SK-N-SH (cell line): Measurements from ENCODE around the gene DBP. TPM values are rescaled to one million over a fixed set of nuclear protein-coding genes. Genes with fewer than 3 reads are reported as not detected.

Experiments used
- CTCF ChIA-PET: fragments of 300-600, 350-600 bp; formaldehyde crosslinking; extraction: SDS; loops from one replicate; lab custom pipeline; 2021; lab: Yijun Ruan, JAX
- POLR2A ChIA-PET: fragments of 350-600 bp; sonication (Branson Sonifier 250); formaldehyde crosslinking; extraction: SDS; loops from one replicate; lab custom pipeline; 2020; ENCODE audit warnings: antibody characterized with exemption, inconsistent platforms; lab: Yijun Ruan, JAX
- DNase-seq: peaks from one replicate; pipeline ENCODE4 v3.0.0; 2012
- H2AFZ ChIP-seq: fragments of 200-600 bp; sonication (generic); 2 replicates; pipeline ENCODE4 v1.8.1; 2016; ENCODE audit warnings: antibody characterized with exemption, mild to moderate bottlenecking, low read depth
- H3F3A ChIP-seq: fragments of 200-600 bp; sonication (generic); replicated peaks from 2 replicates; pipeline ENCODE3; 2016; ENCODE audit warnings: antibody characterized with exemption, mild to moderate bottlenecking; ENCODE audit not compliant: insufficient read depth
- H3K27ac ChIP-seq, 2 experiments: fragments of 200-500 bp in 1 of 2; fragments of 200-600 bp in 1 of 2; sonication (Bioruptor generic) in 1 of 2; sonication (generic), shearing (Covaris generic) in 1 of 2; 2 replicates each; pipeline versions ENCODE4 v1.5.1 to v1.6.1; 2014 to 2016; ENCODE audit warnings: low read depth in 2 of 2, inconsistent platforms in 1 of 2, low read length in 1 of 2, mild to moderate bottlenecking in 1 of 2, mixed read lengths in 1 of 2
- H3K27me3 ChIP-seq: fragments of 200-600 bp; sonication (generic), shearing (Covaris generic); 2 replicates; pipeline ENCODE4 v1.6.1; 2016; ENCODE audit warnings: mixed run types; ENCODE audit not compliant: insufficient read depth
- H3K36me3 ChIP-seq, 2 experiments: fragments of 200-500 bp in 1 of 2; fragments of 200-600 bp in 1 of 2; sonication (Bioruptor generic) in 1 of 2; sonication (generic) in 1 of 2; replicated peaks in 1 of 2; 2 replicates each; pipeline versions ENCODE3 to v1.5.1; 2014 to 2016; ENCODE audit warnings: low read length in 1 of 2, mild to moderate bottlenecking in 1 of 2; ENCODE audit not compliant: insufficient read depth in 2 of 2, control insufficient read depth in 1 of 2
- H3K4me1 ChIP-seq, 2 experiments: fragments of 200-500 bp in 1 of 2; fragments of 200-600 bp in 1 of 2; sonication (Bioruptor generic) in 1 of 2; sonication (generic), shearing (Covaris generic) in 1 of 2; 2 replicates each; pipeline versions ENCODE4 v1.5.1 to v1.6.1; 2014 to 2016; ENCODE audit warnings: low read depth in 1 of 2, low read length in 1 of 2, mixed run types in 1 of 2; ENCODE audit not compliant: insufficient read depth in 2 of 2, control insufficient read depth in 1 of 2
- H3K4me2 ChIP-seq: fragments of 200-600 bp; sonication (generic), shearing (Covaris generic); 2 replicates; pipeline ENCODE4 v1.6.1; 2017; ENCODE audit warnings: mixed run types
- H3K4me3 ChIP-seq, 2 experiments: fragments of 200-500 bp in 1 of 2; fragments of 200-600 bp in 1 of 2; sonication (Bioruptor generic) in 1 of 2; sonication (generic), shearing (Covaris generic) in 1 of 2; 2 replicates each; pipeline versions ENCODE4 v1.5.1 to v1.8.1; 2014 to 2016; ENCODE audit warnings: low read depth in 2 of 2, inconsistent platforms in 1 of 2, low read length in 1 of 2, mild to moderate bottlenecking in 1 of 2, mixed read lengths in 1 of 2, moderate library complexity in 1 of 2
- H3K79me2 ChIP-seq: fragments of 200-600 bp; sonication (generic); 2 replicates; pipeline ENCODE4 v1.8.1; 2017; ENCODE audit warnings: mild to moderate bottlenecking; ENCODE audit not compliant: insufficient read depth
- H3K9ac ChIP-seq: fragments of 200-600 bp; sonication (generic); 2 replicates; pipeline ENCODE4 v1.6.1; 2017; ENCODE audit warnings: mixed run types
- H3K9me2 ChIP-seq: fragments of 200-600 bp; sonication (generic); 2 replicates; pipeline ENCODE4 v1.6.1; 2017; ENCODE audit warnings: mixed run types
- H3K9me3 ChIP-seq: fragments of 200-600 bp; sonication (generic); 2 replicates; pipeline ENCODE4 v1.6.1; 2017; ENCODE audit warnings: mixed run types, mild to moderate bottlenecking, moderate library complexity
- H4K20me1 ChIP-seq: fragments of 200-600 bp; sonication (generic); 2 replicates; pipeline ENCODE4 v1.6.1; 2017; ENCODE audit warnings: mild to moderate bottlenecking, mixed run types; ENCODE audit not compliant: insufficient read depth
- CHD2 ChIP-seq: fragments of 150-350 bp; IDR thresholded peaks from 2 replicates; pipeline ENCODE4 v1.6.1; 2018; ENCODE audit warnings: low read length; ENCODE audit not compliant: partially characterized antibody
- EP300 ChIP-seq, 2 experiments: IDR thresholded peaks; 2 replicates each; pipeline versions ENCODE4 v1.4.0 to v1.6.1; 2012; ENCODE audit warnings: borderline replicate concordance in 1 of 2, low read depth in 1 of 2, low read length in 1 of 2
- EZH2phosphoT487 ChIP-seq: fragments of 200-600 bp; sonication (generic); IDR thresholded peaks from 2 replicates; pipeline ENCODE4 v1.6.1; 2017; ENCODE audit warnings: low read depth, mixed run types, mild to moderate bottlenecking, antibody characterized with exemption, moderate library complexity, borderline replicate concordance
- FOXM1 ChIP-seq: IDR thresholded peaks from 2 replicates; pipeline ENCODE4 v1.4.0; 2012; ENCODE audit warnings: low read depth, mild to moderate bottlenecking
- GABPA ChIP-seq: IDR thresholded peaks from 2 replicates; pipeline ENCODE4 v1.4.0; 2012; ENCODE audit warnings: low read depth, mild to moderate bottlenecking
- MXI1 ChIP-seq: IDR thresholded peaks from 2 replicates; pipeline ENCODE4 v1.6.1; 2012; ENCODE audit warnings: mild to moderate bottlenecking, low read depth, low read length, improper control_type of control experiment
- NFIC ChIP-seq: IDR thresholded peaks from 2 replicates; pipeline ENCODE4 v1.4.0; 2012; ENCODE audit warnings: borderline replicate concordance
- PBX3 ChIP-seq: IDR thresholded peaks from 2 replicates; pipeline ENCODE4; 2012
- RAD21 ChIP-seq: IDR thresholded peaks from 2 replicates; pipeline ENCODE4 v1.6.1; 2012; ENCODE audit warnings: mild to moderate bottlenecking, low read length
- RCOR1 ChIP-seq: fragments of 150-350 bp; IDR thresholded peaks from 2 replicates; pipeline ENCODE4 v1.6.1; 2017; ENCODE audit warnings: antibody characterized with exemption, low read length
- RXRA ChIP-seq: IDR thresholded peaks from 2 replicates; pipeline ENCODE4 v1.4.0; 2012; ENCODE audit warnings: low read depth, mild to moderate bottlenecking, borderline replicate concordance
- SIN3A ChIP-seq: IDR thresholded peaks from 2 replicates; pipeline ENCODE4 v1.6.1; 2012; ENCODE audit warnings: low read depth, mild to moderate bottlenecking, low read length, moderate library complexity, borderline replicate concordance
- TCF12 ChIP-seq: IDR thresholded peaks from 2 replicates; pipeline ENCODE4 v1.4.0; 2012
- TEAD4 ChIP-seq: IDR thresholded peaks from 2 replicates; pipeline ENCODE4 v1.4.0; 2012; ENCODE audit warnings: mild to moderate bottlenecking, borderline replicate concordance; ENCODE audit not compliant: insufficient read depth
- WGBS: methylation state at CpG from one replicate; pipeline ENCODE4 v1.1.6; 2017; ENCODE audit warnings: low lambda C conversion rate; 5-methylcytosine and 5-hydroxymethylcytosine counted together
- polyA plus RNA-seq, 3 experiments: library from polyadenylated mRNA; depleted of rRNA; stranded (reverse); fragments of >200 nt; gene quantifications; 2 replicates each; pipeline ENCODE4 v1.2.3, GENCODE V29; 2012
- TF ChIP-seq, protein P1 (sequence below): IDR thresholded peaks from 2 replicates; pipeline ENCODE4 v1.4.0; 2012; ENCODE audit warnings: low read depth, borderline replicate concordance
- TF ChIP-seq, protein P2 (sequence below): IDR thresholded peaks from 2 replicates; pipeline ENCODE4 v1.4.0; 2012; ENCODE audit warnings: low read depth

Gene DBP
- polyA plus RNA-seq, 1 of the 3 experiments (the other 2 are of a cell fraction) = 12.6 TPM

DNA sequence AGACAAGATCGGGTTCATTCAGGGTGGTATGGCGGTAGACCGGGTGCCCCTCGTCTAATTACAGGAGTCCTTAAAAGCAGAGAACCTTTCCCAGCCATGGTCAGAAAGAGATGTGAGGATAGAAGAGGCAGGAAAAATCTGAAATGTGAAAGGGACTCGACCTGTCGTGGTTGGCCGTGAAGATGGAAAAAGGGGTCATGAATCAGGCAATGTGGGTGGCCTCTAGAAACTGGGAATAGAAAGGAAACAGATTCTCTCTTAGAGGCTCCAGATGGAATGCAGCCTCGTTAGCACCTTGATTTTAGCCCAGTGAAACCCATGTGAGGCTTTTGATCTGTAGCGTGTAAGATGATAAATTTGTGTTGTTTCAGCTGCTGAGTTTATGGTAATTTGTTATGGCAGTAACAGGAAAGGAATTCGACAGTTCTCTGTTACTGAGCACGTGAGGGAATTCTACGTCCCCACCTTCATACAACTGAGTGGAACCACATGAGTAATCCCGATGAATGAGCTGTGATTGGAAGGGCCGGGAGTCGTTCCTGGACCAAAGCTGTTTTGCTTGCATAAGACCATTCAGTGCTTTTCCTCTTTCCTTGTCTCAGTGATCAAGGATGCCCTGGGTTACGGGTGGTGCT is 19.8 kb upstream of the DBP start:
- H3K4me2 ChIP-seq = no peak overlapping the region
- POLR2A ChIA-PET = interaction anchor here (1.1 kb wide), 1 partner anchor 38 kb away, joined by 3 read pairs; the partner anchor contains the start of genes RPL18 and SPHK2
- CTCF ChIA-PET = no interaction called here

GRCh38 chr19:48654299-48655059 is 17.3 kb upstream of the DBP start:
- DNase-seq = peak; percentile 74
- no peak overlapping the region for H3K4me3 ChIP-seq
- no peaks in the 10 kb centered on the region for H3K9me2 ChIP-seq
- H4K20me1 ChIP-seq = no peaks in the 10 kb centered on the region
- no peak overlapping the region for H2AFZ ChIP-seq
- H3K4me1 ChIP-seq = peaks cover 0 to 10% of the 10 kb centered on the region in 2 experiments; a peak in 1 of 4 replicates
- no peaks in the 10 kb centered on the region for H3K27me3 ChIP-seq
- H3K79me2 ChIP-seq = no peaks in the 10 kb centered on the region
- 39% methylated on average over 10 of the region's 11 CpGs for WGBS
- TF ChIP-seq TCF12 (peak; percentile 79), CHD2 (peak; percentile 60), TEAD4 (no peak), RCOR1 (peak; percentile 47; the same call in 1 of the 2 replicates), GABPA (no peak), NFIC (peak; percentile 32; the same call in 1 of the 2 replicates), FOXM1 (no peak), EP300 (IDR thresholded peaks at IDR 0.05; ENCODE audit: borderline replicate concordance in 1 of 2, low read depth in 1 of 2, low read length in 1 of 2) (peak in 1 of 2 experiments; percentile 26; a peak in 1 of 4 replicates), SIN3A (no peak), MXI1 (peak; percentile 55; the same call in 1 of the 2 replicates)
- TF ChIP-seq, protein P1, sequence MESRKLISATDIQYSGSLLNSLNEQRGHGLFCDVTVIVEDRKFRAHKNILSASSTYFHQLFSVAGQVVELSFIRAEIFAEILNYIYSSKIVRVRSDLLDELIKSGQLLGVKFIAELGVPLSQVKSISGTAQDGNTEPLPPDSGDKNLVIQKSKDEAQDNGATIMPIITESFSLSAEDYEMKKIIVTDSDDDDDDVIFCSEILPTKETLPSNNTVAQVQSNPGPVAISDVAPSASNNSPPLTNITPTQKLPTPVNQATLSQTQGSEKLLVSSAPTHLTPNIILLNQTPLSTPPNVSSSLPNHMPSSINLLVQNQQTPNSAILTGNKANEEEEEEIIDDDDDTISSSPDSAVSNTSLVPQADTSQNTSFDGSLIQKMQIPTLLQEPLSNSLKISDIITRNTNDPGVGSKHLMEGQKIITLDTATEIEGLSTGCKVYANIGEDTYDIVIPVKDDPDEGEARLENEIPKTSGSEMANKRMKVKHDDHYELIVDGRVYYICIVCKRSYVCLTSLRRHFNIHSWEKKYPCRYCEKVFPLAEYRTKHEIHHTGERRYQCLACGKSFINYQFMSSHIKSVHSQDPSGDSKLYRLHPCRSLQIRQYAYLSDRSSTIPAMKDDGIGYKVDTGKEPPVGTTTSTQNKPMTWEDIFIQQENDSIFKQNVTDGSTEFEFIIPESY = no peak
- TF ChIP-seq, protein P2, sequence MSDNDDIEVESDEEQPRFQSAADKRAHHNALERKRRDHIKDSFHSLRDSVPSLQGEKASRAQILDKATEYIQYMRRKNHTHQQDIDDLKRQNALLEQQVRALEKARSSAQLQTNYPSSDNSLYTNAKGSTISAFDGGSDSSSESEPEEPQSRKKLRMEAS = peak; percentile 46; the same call in 1 of the 2 replicates
- no peak overlapping the region for H3K9ac ChIP-seq
- H3K4me2 ChIP-seq = no peak overlapping the region
- no peaks in the 10 kb centered on the region for H3K9me3 ChIP-seq
- POLR2A ChIA-PET = interaction anchor here (0.6 to 0.9 kb wide), 2 partner anchors 13 to 116 kb away, joined by 3 to 6 read pairs; no protein-coding TSS in a partner anchor
- CTCF ChIA-PET = interaction anchor here (1.0 to 3.6 kb wide), 5 partner anchors 8 to 188 kb away, joined by 3 to 19 read pairs (median 5); partner anchors contain the start of gene CA11
- peak overlapping the region in 1 of 2 experiments; percentile 61; a peak in 2 of 4 replicates for H3K27ac ChIP-seq
- H3F3A ChIP-seq = peaks cover 4% of the 10 kb centered on the region
- no peaks in the 10 kb centered on the region for H3K36me3 ChIP-seq

More for the DNA sequence above, 19.8 kb upstream of the DBP start:
- Histone ChIP-seq H3K4me3 (no peak overlapping the region), H3K36me3 (no peaks in the 10 kb centered on the region), H3K79me2 (no peaks in the 10 kb centered on the region), H3K27ac (no peak overlapping the region), H3K9me2 (no peaks in the 10 kb centered on the region), H3K4me1 (peaks cover 0 to 12% of the 10 kb centered on the region in 2 experiments; a peak in 1 of 4 replicates), H2AFZ (no peak overlapping the region), H4K20me1 (no peaks in the 10 kb centered on the region), H3K9ac (no peak overlapping the region), H3F3A (peaks cover 4% of the 10 kb centered on the region), H3K9me3 (no peaks in the 10 kb centered on the region), H3K27me3 (no peaks in the 10 kb centered on the region)
- TF ChIP-seq EZH2phosphoT487 = no peak
- TF ChIP-seq PBX3 = no peak
- TF ChIP-seq RXRA = no peak
- TF ChIP-seq RAD21 = no peak
- WGBS = 68% methylated on average over 16 of the region's 16 CpGs
- no peak for DNase-seq
